Esophagus muscularis mucosa (tissue), 2 donors: Measurements from ENCODE around the gene RALA.

Experiments
- POLR2A ChIP-seq: fragments of 450-650 bp; IDR thresholded peaks from one replicate; pipeline ENCODE4 v1.6.1; 2017; ENCODE audit warnings: antibody characterized with exemption, moderate library complexity, mild to moderate bottlenecking, low read depth
- POLR2AphosphoS5 ChIP-seq, 2 donors: sonication (generic); formaldehyde crosslinking; IDR thresholded peaks; one replicate each; pipeline ENCODE4 v1.6.1; 2017; ENCODE audit warnings: antibody characterized with exemption in 2 of 2

GRCh38 chr7:39614299-39614698 is 9.1 kb upstream of the RALA start:
- TF ChIP-seq POLR2A (no peak), POLR2AphosphoS5 (IDR thresholded peaks at IDR 0.05) (no peak)
